Measurements from ENCODE around the gene CD300LF.

DNA sequence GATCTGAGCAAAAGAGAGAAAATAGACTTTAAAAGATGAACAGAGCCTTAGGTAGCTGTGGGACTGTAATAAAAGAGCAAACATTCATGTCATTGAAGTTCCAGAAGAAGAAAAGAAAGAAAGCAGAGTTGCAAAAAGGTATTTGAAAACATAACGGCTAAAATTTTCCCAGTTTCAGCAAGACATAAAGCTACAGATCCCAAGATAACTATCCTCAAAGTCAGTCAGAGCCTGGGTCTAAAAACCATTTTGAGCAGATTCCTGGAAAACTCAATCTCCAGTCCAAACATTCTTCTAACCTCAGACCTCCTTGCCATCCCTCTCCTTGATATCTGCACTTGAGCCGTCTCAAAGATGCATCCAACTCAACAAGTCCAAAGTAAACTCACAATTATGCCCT is 68.3 kb downstream of the CD300LF start:
- TF ChIP-seq SMC3 (IDR thresholded peaks at IDR 0.05; ENCODE audit: borderline replicate concordance, low read length), result no peak
- TF ChIP-seq CREB1 (IDR thresholded peaks at IDR 0.05; ENCODE audit: low read depth), result no peak
- no peak for TF ChIP-seq PML (IDR thresholded peaks at IDR 0.05; ENCODE audit: low read length)
- TF ChIP-seq EZH2 (IDR thresholded peaks at IDR 0.05; ENCODE audit: borderline replicate concordance, control insufficient read depth, low read depth, low read length), result no peak
- no peak for TF ChIP-seq RCOR1 (conservative IDR thresholded peaks at IDR 0.05; ENCODE audit: low read depth, low read length)
